GM12878 (cell line): ENCODE data around the gene GIGYF2.
"Not testable (repeated sequence)": the region's sequence is repeated elsewhere in the genome, so short reads cannot be mapped to it uniquely, and the experiment has no call there.

Source experiments
- EZH2 ChIP-seq: IDR thresholded peaks from 2 replicates; pipeline ENCODE4 v1.6.1; 2012; ENCODE audit warnings: low read depth, mild to moderate bottlenecking, control low read depth, inconsistent platforms, low read length, borderline replicate concordance; ENCODE audit not compliant: control insufficient read depth
- MXI1 ChIP-seq: fragments of 150-350 bp; IDR thresholded peaks from 2 replicates; pipeline ENCODE4 v1.6.1; 2011; ENCODE audit warnings: low read depth, mild to moderate bottlenecking, inconsistent platforms, low read length, improper control_type of control experiment
- NFIC ChIP-seq: IDR thresholded peaks from 2 replicates; pipeline ENCODE4 v1.6.1; 2012; ENCODE audit warnings: low read depth, mild to moderate bottlenecking, inconsistent platforms, low read length, moderate library complexity
- RBBP5 ChIP-seq: fragments of 200-600 bp; sonication (generic); conservative IDR thresholded peaks from 2 replicates; pipeline ENCODE4 v1.6.1; 2016
- SIX5 ChIP-seq: IDR thresholded peaks from 2 replicates; pipeline ENCODE4 v1.6.1; 2011; ENCODE audit warnings: mild to moderate bottlenecking, low read depth, low read length, moderate library complexity; ENCODE audit not compliant: severe bottlenecking
- TAF1 ChIP-seq: IDR thresholded peaks from 2 replicates; pipeline ENCODE4 v1.6.1; 2011; ENCODE audit warnings: mild to moderate bottlenecking, low read depth, low read length, borderline replicate concordance
- ZNF384 ChIP-seq: IDR thresholded peaks from 2 replicates; pipeline ENCODE4 v1.6.1; 2012; ENCODE audit warnings: low read depth, mild to moderate bottlenecking, low read length, improper control_type of control experiment, borderline replicate concordance

GRCh38 chr2:232906867-232907717, 210.0 kb downstream of the GIGYF2 start:
- TF ChIP-seq RBBP5, ZNF384, NFIC, EZH2, SIX5, TAF1, MXI1: not testable (repeated sequence)
